ENCODE measurements around the gene ALOX5AP. TPM values are rescaled to one million over a fixed set of nuclear protein-coding genes. Genes with fewer than 3 reads are reported as not detected.
A peak's percentile ranks its signal among the peaks of the same experiment; 100 is the strongest.

The ALOX5AP gene
- polyA plus RNA-seq, 3 donors = 84.4 to 269 (median 220) TPM

DNA sequence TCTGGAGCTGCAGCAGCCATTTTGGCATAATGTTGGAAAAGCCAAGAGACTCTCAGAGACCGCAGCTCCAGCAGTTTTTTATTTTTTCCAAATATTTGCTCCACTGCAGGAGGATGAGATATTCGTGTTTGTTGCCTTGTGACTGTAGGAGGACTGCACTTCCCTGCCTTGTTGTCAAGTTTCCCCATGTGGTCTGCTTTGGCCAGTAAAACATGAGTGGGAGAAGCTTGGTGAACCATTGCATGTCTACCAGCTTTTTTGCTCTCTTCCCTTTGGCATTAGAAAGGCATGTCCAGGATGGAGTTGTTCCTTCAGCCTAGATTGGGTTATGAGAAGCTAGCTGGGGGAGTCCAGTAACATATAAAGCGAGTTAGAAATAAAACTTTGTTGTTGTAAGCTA, 47.7 kb upstream of the ALOX5AP start:
- peaks cover 0 to 3% (median 0%) of the 10 kb centered on the region in 7 donors for H3K9me3 Mint-ChIP-seq
- H3K27me3 Mint-ChIP-seq (ENCODE audit: low read depth in 3 of 3) = peaks cover 2 to 6% (median 5%) of the 10 kb centered on the region in 3 donors
- peaks cover 0 to 8% of the 10 kb centered on the region in 2 donors for H3K36me3 Mint-ChIP-seq
- Histone ChIP-seq H3K4me3 (replicated peaks in 1 of 3; ENCODE audit: low read depth in 2 of 3, low read length in 3 of 3) (no peak overlapping the region), H3K27me3 (ENCODE audit: control insufficient read depth in 2 of 2, insufficient read depth in 2 of 2, low read length in 2 of 2) (no peaks in the 10 kb centered on the region), H3K4me2 (replicated peaks; ENCODE audit: extremely low read depth, low read length, poor library complexity, severe bottlenecking) (no peak overlapping the region), H3K4me1 (ENCODE audit: control insufficient read depth in 1 of 2, insufficient read depth in 2 of 2, low read length in 2 of 2) (peaks cover 30 to 34% of the 10 kb centered on the region in 2 donors), H2AFZ (ENCODE audit: insufficient read depth, low read depth, low read length, poor library complexity, severe bottlenecking) (no peak overlapping the region), H3K9ac (ENCODE audit: insufficient read depth, low read length, poor library complexity, severe bottlenecking) (no peak overlapping the region), H4K20me1 (ENCODE audit: insufficient read depth, low read length) (no peaks in the 10 kb centered on the region), H3K79me2 (ENCODE audit: insufficient read depth, low read length) (no peaks in the 10 kb centered on the region), H3K27ac (ENCODE audit: low read depth in 1 of 2, low read length in 2 of 2) (no peak overlapping the region), H3K36me3 (replicated peaks in 1 of 2; ENCODE audit: control insufficient read depth in 1 of 2, insufficient read depth in 2 of 2, low read length in 2 of 2) (no peaks in the 10 kb centered on the region), H3K9me3 (replicated peaks in 1 of 2; ENCODE audit: control insufficient read depth in 1 of 2, insufficient read depth in 1 of 2, low read length in 2 of 2) (no peaks in the 10 kb centered on the region)
- DNase-seq = no peak
- TF ChIP-seq CTCF (IDR thresholded peaks at IDR 0.05) = no peak
- no peak overlapping the region for H3K4me3 Mint-ChIP-seq
- H3K27ac Mint-ChIP-seq = no peak overlapping the region
- peaks cover 36% of the 10 kb centered on the region for H3K4me1 Mint-ChIP-seq
- intact Hi-C loops (cut with micrococcal nuclease) = no loop called here
- WGBS (ENCODE audit: insufficient coverage) = 100% methylated on average over 1 of the region's 3 CpGs

DNA sequence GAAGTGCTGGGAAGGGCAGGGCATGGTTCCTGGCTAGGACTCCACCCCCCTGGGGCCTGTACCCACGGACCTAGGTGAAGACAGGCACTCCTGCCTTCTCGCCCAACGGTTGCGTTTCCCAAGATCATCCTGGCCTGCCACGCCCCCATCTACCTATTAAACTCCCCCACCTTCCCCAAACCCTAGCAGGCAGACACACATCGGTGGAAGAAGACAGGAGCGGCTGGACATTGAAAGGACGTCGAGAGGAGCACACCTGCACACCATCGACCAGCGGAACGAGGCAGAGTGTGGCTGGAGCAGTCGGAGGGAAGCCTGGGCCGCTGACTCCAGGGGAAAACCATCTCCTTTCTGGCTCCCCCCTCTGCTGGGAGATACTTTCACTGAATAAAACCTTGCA, 45.6 kb upstream of the ALOX5AP start:
- Mint-ChIP-seq H3K27ac (peak overlapping the region; percentile 90 to 97 (median 94)), H3K36me3 (peaks cover 0 to 8% of the 10 kb centered on the region in 2 donors), H3K4me1 (peaks cover 37% of the 10 kb centered on the region), H3K27me3 (ENCODE audit: low read depth in 3 of 3) (peaks cover 0 to 6% (median 5%) of the 10 kb centered on the region in 3 donors), H3K9me3 (peaks cover 0 to 3% (median 0%) of the 10 kb centered on the region in 7 donors), H3K4me3 (peak overlapping the region; percentile 73 to 87)
- Histone ChIP-seq H3K36me3 (replicated peaks in 1 of 2; ENCODE audit: control insufficient read depth in 1 of 2, insufficient read depth in 2 of 2, low read length in 2 of 2) (no peaks in the 10 kb centered on the region), H3K9me3 (replicated peaks in 1 of 2; ENCODE audit: control insufficient read depth in 1 of 2, insufficient read depth in 1 of 2, low read length in 2 of 2) (no peaks in the 10 kb centered on the region), H3K27ac (ENCODE audit: low read depth in 1 of 2, low read length in 2 of 2) (peak overlapping the region; percentile 46 to 64), H3K4me2 (replicated peaks; ENCODE audit: extremely low read depth, low read length, poor library complexity, severe bottlenecking) (peak overlapping the region; percentile 76), H2AFZ (ENCODE audit: insufficient read depth, low read depth, low read length, poor library complexity, severe bottlenecking) (no peak overlapping the region), H3K4me3 (replicated peaks in 1 of 3; ENCODE audit: low read depth in 2 of 3, low read length in 3 of 3) (peak overlapping the region in 2 of 3 experiments; percentile 17 to 66), H3K79me2 (ENCODE audit: insufficient read depth, low read length) (no peaks in the 10 kb centered on the region), H3K9ac (ENCODE audit: insufficient read depth, low read length, poor library complexity, severe bottlenecking) (no peak overlapping the region), H3K4me1 (ENCODE audit: control insufficient read depth in 1 of 2, insufficient read depth in 2 of 2, low read length in 2 of 2) (peaks cover 30 to 37% of the 10 kb centered on the region in 2 donors), H4K20me1 (ENCODE audit: insufficient read depth, low read length) (no peaks in the 10 kb centered on the region), H3K27me3 (ENCODE audit: control insufficient read depth in 2 of 2, insufficient read depth in 2 of 2, low read length in 2 of 2) (no peaks in the 10 kb centered on the region)
- DNase-seq = no peak
- intact Hi-C loops (cut with micrococcal nuclease) = loop anchor here in 1 of 2 donors (10.0 kb wide), 1 partner anchor 55 kb away; no protein-coding TSS in a partner anchor
- no peak for TF ChIP-seq CTCF (IDR thresholded peaks at IDR 0.05)
- WGBS (ENCODE audit: insufficient coverage) = 83% methylated on average over 3 of the region's 14 CpGs
